Hepatocyte (in vitro differentiated cells): ENCODE measurements around the gene TFAP2A.

Source experiments
- CTCF ChIP-seq: fragments of 200-600 bp; sonication (generic); IDR thresholded peaks from 2 replicates; pipeline ENCODE4 v1.5.1; 2016; ENCODE audit warnings: antibody characterized with exemption, mild to moderate bottlenecking; ENCODE audit not compliant: poor library complexity
- EZH2 ChIP-seq: fragments of 200-600 bp; sonication (generic); IDR thresholded peaks from 2 replicates; pipeline ENCODE4 v1.6.1; 2016; ENCODE audit warnings: antibody characterized with exemption, mild to moderate bottlenecking, borderline replicate concordance

GRCh38 chr6:10382728-10383330 lies 32.0 kb downstream of the TFAP2A start:
- TF ChIP-seq CTCF, result no peak
- no peak for TF ChIP-seq EZH2
